HG03520 (cell line): ENCODE results near the gene RAB15.

Experiments
- ATAC-seq: cut with Tn5 transposase; IDR thresholded peaks from one replicate; pipeline ENCODE4 v1.9.1; 2021; ENCODE audit warnings: mild to moderate bottlenecking, moderate library complexity; ENCODE audit not compliant: unreplicated experiment

Gene RAB15

DNA sequence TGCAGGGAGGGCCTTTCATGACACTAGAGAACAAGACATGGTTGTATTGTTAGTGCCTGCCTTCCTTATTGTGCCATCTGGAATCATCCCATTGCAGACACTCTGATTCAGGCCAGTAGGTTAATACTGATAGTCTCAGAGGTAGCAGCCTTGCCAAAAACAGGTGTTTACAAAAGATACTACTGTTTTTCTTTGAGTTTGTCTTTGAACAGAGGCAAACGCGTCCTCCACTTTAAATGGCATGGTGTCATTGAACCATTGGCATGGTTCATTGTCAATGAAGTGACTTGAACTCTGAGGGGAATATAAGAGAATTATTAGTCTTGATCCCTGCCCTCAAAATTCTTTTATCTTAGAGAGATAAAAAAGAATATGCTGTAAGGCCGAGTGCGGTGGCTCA is 18.8 kb upstream of the RAB15 start:
- ATAC-seq: no peak

DNA sequence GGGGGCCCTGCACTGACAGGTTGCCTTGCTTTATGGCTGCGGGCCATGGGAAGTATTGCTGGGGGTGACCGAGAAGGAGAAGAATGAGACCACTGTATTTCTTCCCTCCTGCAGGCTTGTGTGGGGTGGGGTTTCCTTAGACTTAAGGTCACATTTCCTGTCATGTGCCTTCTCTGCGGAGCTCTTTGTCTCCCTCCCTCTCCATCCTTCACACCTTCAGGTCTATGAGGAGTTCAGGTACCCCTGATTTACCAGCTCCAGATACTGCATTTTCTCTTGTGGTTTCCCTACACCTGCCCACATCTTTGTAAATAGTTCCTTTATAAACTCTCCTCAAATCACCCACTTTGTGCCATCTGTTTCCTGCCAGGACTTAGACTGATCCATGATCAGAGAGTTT is 18.2 kb upstream of the RAB15 start:
- no peak for ATAC-seq

DNA sequence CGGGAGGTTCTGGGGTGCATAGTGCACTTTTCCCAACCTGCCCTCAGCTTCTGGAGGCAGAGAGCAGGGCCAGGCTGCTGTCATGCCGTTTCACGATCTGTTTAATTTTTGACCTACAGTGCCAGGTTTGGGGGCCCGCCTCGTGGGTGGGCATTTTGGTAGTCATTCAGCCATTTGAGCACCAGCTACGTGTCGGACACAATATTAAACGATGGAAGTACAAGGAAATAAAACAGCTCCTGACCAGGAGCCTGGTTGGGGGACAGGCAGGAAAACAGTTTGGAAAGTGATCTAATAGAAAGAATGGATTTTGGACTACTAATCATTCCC is 15.3 kb upstream of the RAB15 start:
- no peak for ATAC-seq

DNA sequence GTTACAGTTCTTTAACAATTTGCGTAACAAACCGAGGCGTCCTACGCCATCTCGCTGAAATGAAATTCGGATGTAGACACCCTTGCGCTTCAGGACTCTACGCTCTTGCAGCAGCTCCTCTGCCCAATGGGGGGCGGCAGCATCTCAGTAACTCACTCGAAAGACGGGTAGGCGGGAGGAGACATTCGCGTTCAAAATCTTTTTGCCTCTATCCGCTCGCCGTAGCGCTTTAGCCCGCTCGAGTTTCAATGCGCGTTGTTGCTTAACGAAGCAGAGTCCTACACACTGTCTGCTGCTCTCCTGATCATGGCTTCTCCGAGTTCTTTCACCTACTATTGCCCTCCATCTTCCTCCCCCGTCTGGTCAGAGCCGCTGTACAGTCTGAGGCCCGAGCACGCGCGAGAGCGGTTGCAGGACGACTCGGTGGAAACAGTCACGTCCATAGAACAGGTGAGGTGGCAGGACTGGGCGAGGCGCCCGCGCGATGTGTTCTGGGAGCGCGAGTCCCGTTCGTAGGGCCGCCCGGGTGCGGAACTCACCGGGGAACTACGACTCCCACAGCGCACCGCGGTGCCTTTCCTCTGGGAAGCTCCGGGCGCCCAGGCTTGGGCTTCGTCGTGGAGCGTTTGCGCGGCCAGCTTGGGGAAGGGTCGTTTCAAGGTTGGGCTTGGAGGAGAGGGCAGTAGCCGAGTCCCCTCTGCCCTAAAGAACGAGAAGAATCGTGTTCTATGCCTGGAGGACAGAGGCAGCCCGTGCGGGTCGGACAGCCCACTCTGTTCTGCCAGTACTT is 14.7 kb upstream of the RAB15 start, which contains the start of gene FNTB:
TSS of gene FNTB (plus strand) at position 248 of the 790 bp plus-strand sequence. CDS start at position 307, 59 bp downstream.
- peak; percentile 95 for ATAC-seq

DNA sequence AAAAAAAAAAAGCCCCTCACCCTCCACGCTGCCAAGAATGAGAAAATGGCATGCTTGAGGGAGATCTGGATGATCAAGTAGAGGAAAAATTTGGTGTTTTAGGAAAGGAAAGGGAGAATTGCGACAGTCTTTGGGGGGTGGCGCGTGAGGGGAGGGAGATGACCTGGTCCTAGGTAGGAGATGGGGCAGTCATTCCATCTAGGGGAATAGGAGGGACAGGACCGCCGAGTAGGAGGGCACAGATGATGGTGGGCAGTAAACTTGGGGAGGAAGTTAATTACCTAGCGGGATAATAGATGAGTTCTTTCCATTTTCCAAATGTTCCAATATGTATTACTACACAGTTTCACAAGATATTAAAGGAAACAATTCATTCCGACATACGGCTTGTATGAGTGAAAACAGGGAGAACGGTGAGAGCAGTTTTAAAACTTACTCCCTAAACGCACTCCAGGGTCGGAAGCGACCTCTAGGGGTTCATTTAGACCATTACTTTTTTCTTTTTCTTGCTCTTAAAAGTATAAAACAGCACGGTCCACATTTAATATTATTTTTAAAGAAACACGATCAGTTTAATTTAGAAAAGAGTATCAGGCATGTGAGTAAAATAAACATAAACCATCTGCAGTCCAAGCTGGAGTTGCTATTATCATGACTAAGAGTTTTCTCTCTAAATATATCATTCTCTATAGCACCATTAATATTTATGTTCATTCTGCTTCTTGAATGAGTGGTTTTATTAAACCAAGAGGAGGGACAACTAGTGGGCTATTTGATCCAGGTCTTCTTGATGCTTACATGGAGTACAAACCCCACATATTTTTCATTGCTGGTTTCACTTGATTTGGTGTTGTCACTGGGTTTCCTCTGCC is 11.5 kb upstream of the RAB15 start:
- no peak for ATAC-seq

DNA sequence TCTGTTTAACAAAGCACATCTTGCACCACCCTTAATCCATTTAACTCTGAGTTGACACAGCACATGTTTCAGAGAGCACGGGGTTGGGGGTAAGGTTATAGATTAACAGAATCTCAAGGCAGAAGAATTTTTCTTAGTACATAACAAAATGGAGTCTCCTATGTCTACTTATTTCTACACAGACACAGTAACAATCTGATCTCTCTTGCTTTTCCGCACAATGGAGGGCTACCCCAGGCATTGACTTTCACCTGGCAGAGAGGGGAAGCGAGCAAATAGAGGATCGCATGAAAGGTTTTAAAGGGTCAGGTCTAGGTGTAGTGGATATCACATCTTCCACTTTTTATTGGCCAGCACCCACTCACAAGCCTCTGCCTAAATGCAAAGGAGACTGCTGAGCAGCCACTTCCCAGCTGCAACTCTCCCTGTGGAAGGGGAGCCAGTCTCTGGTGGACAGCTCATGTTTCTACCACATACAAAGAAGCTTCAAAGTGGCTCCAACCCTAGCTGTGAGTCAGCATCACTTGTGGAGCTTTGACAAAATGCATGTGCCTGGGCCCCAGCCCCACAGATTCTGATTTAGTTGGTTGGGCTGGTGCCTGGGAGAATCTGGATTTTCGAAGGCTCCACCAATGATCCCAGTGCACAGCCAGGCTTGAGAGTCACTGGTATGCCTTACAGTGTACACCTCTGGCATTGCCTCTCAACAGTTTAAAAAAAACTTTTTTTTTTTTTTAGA is 7.4 kb upstream of the RAB15 start:
- ATAC-seq: no peak

DNA sequence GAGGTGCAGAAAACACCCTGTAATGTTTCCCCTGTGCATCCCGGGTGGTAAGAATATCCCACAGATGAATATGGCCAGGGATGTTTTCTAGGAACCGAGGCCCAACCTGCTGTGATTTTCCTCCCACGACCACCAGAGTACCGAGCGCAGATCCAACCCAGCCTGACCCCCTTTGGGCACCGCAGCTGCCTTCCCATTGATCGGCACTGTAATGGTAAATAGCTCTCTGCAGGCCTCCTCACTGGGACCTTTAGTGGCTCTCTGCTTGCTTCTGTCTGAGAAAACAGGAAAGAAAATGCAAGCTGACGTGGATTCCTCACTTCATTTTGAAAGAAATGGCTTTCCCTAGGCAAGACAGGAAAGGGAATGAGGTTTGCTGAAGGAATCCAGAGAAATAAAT is 2.4 kb upstream of the RAB15 start:
- ATAC-seq: no peak

DNA sequence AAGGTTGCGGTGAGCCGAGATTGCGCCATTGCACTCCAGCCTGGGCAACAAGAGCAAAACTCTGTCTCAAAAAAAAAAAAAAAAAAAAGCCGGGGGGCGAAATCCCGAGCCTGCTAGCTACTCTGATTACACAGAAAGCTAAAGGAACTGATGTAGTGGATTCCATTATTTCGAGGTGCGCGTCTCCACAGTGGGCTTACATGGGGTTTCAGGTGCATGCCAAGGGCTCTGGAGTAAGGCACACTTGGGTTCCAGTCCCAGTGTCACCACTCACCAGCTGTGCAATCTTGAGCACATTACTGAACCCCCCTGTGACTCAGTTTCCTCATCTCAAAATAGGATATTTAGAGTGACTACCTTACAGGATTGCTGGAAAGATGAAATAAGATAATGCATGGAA is 1.7 kb upstream of the RAB15 start:
- ATAC-seq: no peak

DNA sequence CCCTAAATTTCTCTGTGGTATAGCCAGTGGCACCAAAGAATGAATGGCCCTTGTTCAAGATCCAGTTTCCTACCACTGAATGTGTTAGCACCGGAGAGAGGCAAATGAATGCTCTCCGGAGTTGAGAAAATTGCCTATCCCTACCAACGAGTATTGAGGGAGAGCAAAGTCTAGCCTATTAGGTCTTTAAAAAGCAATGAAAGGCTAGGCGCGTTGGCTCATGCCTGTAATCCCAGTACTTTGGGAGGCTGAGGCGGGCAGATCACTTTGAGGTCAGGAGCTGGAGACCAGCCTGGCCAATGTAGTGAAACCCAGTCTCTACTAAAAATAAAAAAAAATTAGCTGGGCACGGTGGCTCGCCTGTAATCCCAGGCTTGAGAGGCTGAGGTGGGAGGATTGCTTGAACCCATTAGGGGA is 898 bp upstream of the RAB15 start:
- no peak for ATAC-seq

DNA sequence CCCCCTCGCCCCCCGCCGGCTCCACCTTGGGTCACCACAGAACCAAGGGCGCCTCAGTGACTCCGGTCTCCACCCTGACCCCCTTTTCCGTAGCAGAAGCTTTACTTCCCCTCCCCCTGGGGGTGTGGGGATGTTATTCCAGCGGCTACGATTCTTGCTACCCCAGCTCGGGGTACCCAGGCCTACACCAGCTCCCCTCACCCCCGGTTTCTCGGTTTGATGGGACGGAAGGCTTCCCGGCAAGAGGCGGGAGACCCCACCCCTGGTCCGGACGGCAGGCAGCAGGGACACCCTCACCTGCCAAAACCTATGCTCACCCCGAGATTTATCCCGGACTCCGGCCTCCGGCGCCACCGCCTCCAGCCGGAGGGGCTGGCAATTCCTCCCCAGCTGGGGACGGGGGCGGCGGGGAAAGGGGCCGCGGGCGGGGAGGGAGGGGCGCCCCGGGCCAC is 619 bp downstream of the RAB15 start:
- ATAC-seq: no peak

DNA sequence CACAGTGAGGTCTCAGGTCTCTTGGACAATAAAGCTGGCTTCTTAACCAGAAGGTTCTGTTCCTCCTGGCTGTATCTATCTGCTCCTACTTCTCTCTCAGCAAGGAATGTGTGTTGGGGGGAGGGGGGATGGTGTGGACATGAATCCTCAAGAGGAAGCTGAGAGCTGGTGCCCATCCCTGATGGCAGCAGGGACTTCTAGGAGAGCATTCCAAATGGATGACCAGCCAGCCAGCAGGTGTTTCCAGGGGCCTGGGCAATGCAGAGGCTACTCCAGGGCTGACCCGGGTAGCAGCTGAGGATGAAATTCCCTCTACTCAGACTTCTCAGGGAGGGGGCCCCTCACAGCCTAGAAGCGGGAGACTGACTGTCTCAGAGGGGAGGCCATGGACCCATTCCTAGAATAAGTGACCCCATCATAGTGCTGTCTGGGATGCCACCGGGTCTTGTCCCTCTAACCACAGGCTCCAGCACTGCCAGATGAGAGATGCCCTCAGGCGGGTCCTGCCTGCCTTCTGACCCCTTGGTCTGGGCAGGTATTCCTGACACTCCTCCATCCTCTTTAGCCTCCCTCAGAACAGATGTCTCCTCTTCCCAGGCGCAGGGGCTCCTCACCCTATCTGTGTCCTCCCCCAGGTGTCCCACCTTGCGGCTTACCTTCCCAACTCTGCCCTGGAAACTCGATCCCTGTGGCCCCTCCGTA is 1.2 kb downstream of the RAB15 start:
- ATAC-seq: no peak

DNA sequence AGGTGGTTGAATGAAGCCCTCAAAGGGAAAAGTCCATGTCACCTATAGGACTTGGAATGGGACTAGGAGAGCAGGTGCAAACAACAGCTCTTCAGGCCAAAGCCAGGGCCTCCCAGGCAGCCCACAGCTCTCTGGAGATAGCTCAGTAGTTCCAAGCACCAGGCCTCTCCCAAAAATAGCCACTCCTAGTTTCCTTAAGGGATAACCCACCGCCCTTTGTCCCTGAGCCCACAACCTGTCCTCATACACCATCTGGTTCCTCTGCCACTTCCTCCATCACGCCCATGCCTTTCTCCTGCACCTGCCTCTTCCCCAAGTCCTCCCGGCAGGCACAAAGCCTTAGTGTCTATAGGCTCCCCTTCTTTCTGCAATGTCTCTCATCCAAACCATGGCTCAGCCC is 2.1 kb downstream of the RAB15 start:
- ATAC-seq: no peak

DNA sequence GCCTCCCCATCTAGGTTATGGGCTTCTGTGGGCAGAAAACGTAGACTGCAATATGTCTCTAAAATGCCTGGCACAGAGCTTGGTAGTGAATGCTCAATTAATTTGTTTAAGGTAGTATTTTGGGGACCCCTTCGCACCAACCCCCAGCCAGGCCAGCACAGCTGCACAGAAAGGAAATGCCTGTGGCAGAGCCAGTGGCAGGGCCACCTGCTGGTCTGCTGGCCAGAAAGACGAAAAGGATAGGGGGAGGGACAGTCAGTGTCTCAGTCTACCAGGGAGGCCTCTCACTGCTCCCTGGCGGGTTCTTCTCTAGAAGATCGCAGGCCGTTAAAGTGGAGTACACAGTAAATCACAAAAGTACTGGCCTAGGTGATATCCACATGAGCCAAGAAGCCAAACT is 3.5 kb downstream of the RAB15 start:
- ATAC-seq: no peak

DNA sequence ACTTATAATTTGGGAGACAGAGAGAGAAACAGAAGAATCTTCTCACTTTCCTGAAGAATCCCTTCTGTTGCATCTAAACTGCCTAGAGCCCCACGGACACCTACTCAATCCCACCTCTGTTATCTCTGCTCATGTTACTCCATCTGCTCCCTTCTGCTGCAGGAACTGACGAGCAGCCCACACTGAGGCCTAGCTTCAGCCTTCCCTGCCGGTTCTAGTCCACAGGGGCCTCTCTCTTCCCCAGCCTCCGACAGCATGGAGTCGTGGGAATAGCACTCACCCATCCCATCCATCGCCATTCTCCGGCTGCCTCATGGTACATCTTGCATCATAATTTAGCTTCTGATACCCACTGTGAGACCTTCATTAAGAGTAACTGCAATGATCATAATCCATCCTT is 4.0 kb downstream of the RAB15 start:
- no peak for ATAC-seq

DNA sequence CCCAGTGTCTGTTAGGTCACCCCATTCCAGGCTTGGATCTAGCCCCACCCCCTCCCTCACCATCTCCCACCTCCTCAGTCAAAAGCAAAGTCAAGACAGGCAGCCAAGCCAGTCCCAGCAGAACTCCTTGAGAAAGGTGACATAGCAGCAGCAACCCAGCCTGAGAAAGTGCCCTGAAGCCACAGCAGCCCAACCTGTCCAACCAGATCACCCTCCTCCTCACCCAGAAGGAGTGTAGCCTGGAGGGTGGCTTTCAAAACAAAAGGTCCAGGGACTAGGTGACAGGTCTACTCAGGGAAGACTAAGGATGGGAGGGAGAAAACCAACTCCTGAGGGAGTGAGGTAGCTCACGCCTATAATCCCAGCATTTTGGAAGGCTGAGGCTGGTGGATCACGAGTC is 5.2 kb downstream of the RAB15 start:
- no peak for ATAC-seq

DNA sequence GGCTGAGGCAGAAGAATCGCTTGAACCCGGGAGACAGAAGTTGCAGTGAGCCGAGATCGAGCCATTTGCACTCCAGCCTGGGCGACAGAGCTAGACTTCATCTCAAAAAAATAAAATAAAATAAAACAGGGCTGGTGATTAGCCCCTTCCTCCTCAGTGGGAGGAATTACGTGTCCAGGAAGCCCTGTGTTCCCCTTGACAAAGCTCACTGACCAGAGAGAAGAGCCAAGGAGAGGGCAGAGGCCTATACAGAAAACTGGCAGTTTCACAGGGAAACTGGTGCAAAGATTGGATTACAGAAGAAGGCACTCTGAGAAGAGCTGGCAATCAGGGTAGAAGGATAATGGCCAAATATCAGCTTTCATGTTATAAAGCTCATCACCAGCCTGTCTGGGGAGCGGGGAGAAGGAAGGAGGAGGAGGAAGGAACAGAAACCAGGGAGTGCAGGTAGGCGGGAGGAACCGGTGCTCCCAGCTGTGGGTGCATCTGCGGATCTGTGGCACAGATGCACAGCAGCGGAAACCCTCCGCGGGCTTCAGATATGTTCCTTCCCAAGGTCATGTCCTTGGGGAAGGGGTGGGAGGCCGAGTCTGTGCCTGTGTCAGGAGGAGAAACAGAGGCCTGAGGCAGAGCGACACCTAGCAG is 6.7 kb downstream of the RAB15 start:
- no peak for ATAC-seq

DNA sequence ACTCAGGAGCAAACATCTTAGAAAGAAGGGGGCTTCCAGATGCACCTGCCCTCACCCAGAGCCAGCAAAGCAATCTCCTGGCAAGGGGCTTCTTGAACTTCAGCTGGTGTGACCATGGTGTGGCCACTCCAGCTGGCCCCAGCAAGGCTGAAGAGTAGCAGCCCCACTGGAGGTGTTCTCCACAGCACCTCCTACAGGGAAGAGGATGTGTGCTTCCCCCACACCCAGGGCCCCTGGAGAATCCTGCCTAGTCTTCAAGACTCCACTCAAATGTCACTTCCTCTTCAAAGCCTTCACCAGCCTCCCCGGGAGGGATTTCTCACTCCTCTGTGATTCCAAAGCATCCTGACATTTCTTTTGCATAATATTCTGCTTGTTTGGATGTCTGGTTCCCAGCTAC is 8.5 kb downstream of the RAB15 start:
- ATAC-seq: no peak

DNA sequence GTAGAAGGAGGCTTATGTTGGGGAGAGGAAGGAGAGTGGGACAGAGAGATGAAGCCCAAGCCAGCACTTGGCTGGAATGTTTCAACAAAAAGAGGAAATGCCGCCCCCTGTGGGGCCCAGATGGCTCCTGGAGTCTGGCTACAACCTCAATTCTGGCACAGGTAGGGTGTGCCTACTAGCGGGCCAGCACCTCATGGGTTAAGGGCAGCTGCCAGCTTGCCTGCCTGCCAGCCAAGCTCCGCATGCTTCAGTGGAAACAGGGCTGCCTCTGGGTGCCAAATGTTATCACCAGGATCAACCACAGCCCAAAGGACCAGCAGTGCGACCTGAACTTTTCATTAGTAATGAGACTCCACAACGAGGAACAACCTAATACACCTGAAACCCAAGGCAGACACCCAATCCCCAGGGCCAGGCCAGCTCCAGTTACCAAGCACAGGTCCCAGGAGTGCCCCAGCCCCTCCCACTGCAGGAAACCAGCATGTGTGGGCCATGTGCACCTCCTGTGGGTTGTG is 11.3 kb downstream of the RAB15 start:
- ATAC-seq: no peak

DNA sequence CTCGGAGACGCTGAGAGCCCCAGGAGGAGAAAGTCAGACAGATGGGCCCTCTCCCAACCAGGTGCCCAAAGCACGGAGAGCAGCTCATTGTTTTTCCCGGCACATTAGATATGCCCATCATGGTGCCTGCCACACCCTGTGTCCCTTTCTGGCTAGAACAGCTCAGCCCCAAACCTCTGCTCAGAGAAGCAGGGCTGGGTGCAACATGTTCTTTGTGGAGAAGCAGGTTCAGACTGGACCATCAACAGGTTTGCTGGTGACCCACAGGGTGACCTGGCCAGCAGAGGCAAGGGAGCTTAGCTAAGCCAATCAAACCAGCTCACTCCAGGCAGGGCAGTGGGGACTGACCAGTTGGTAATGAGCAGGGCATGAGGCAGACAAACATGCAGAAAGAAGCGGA is 13.4 kb downstream of the RAB15 start:
- no peak for ATAC-seq

DNA sequence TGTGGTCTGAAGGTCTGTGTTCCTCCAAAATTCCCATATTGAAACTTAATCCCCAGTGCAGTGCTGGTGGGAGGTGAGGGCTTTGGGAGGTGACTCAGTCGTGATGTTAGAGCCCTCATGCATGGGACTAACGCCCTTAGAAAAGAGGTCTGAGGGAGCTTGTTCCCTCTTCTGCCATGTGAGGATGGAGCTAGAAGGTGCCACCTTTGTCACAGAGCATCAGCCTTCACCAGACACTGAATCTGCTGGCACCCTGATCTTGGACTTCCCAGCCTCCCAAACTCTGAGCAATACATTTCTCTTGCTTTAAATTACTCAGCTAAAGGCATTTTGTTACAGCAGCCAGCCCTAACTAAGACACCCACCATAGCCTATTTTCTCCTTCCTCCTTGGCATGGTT is 13.9 kb downstream of the RAB15 start:
- ATAC-seq: no peak
